ENCODE data around the gene MTG2. TPM values are rescaled to one million over a fixed set of nuclear protein-coding genes. Genes with fewer than 3 reads are reported as not detected.
A peak's percentile ranks its signal among the peaks of the same experiment; 100 is the strongest.

The MTG2 gene
- total and polyA plus RNA-seq, 2 of the 4 experiments (the other 2 are of a cell fraction): 11.5 to 25.2 TPM

- ChIA-PET POLR2A (ENCODE audit: unreplicated experiment) (no interaction called here), CTCF (no interaction called here)
- no peak overlapping the region for H2AK9ac ChIP-seq (replicated peaks; ENCODE audit: low read depth, low read length, poor library complexity)
- H3K23ac ChIP-seq (ENCODE audit: low read depth, low read length): peak overlapping the region; percentile 28
- no peak overlapping the region for H3K4me2 ChIP-seq (ENCODE audit: low read depth, low read length)
- peaks cover 17 to 79% of the 10 kb centered on the region in 2 experiments; a peak in 3 of 4 replicates for H3K79me1 ChIP-seq (ENCODE audit: low read depth in 1 of 2, low read length in 2 of 2)
- WGBS, 2 experiments (ENCODE audit: extremely low coverage in 2 of 2, insufficient read length in 1 of 2): 94% methylated on average over 5 of the region's 22 CpGs; no CpG with 5 or more reads in 1 of the 2 experiments
- TSS peak; percentile 32 for BruUV-seq (replicated peaks)
- H2BK5ac ChIP-seq (ENCODE audit: low read depth, low read length, poor library complexity, severe bottlenecking): no peak overlapping the region
- H2BK20ac ChIP-seq (ENCODE audit: low read depth, low read length): no peak overlapping the region; the same call in 1 of the 2 replicates
- intact Hi-C loops (cut with micrococcal nuclease): no loop called here
- H3K27me3 ChIP-seq (ENCODE audit: control insufficient read depth, insufficient read depth, low read length): no peaks in the 10 kb centered on the region
- H4K8ac ChIP-seq (ENCODE audit: low read depth in 2 of 2, low read length in 2 of 2): no peak overlapping the region
- H3K56ac ChIP-seq (ENCODE audit: extremely low read depth, insufficient read depth, low read length): no peak overlapping the region
- no peak for ATAC-seq (ENCODE audit: low read depth)
- no peaks in the 10 kb centered on the region for H3K9me3 ChIP-seq (ENCODE audit: control insufficient read depth, insufficient read depth, low read length)
- DNase-seq: no peak
- peaks cover 14% of the 10 kb centered on the region for H3K4me1 ChIP-seq (ENCODE audit: control insufficient read depth, insufficient read depth, low read length)
- H3K4me3 ChIP-seq (ENCODE audit: insufficient read depth, low read depth, low read length): no peak overlapping the region
- no peak overlapping the region for H4K5ac ChIP-seq (ENCODE audit: low read depth, low read length)
- dilution Hi-C loops (cut with HindIII; ENCODE audit: low sequenced_read_pairs, unreplicated experiment): no loop called here
- H2AFZ ChIP-seq (replicated peaks; ENCODE audit: low read length, poor library complexity): no peak overlapping the region
- H3K36me3 ChIP-seq (ENCODE audit: control insufficient read depth, insufficient read depth, low read length): peaks cover 7% of the 10 kb centered on the region
- no peak overlapping the region for H3K27ac ChIP-seq (ENCODE audit: insufficient read depth, low read length)
- H2BK15ac ChIP-seq (ENCODE audit: low read depth, low read length): no peak overlapping the region
- no peak overlapping the region for H2AK5ac ChIP-seq (ENCODE audit: low read depth, low read length)
- TF ChIP-seq NFE2L2 (IDR thresholded peaks at IDR 0.05; ENCODE audit: low read depth, low read length) (no peak), CEBPB (IDR thresholded peaks at IDR 0.05; ENCODE audit: low read depth, low read length) (no peak), SMC3 (IDR thresholded peaks at IDR 0.05; ENCODE audit: low read depth, low read length) (no peak), CHD1 (IDR thresholded peaks at IDR 0.05; ENCODE audit: low read depth, low read length) (no peak), MXI1 (IDR thresholded peaks at IDR 0.05; ENCODE audit: borderline replicate concordance, low read depth, low read length) (no peak), RAD21 (IDR thresholded peaks at IDR 0.05; ENCODE audit: low read length) (no peak), RFX5 (IDR thresholded peaks at IDR 0.05; ENCODE audit: low read depth, low read length) (no peak), MAFK (IDR thresholded peaks at IDR 0.05; ENCODE audit: low read depth, low read length) (no peak), RCOR1 (IDR thresholded peaks at IDR 0.05; ENCODE audit: insufficient replicate concordance, low read length) (no peak), POLR2A (IDR thresholded peaks at IDR 0.05; ENCODE audit: low read depth, low read length) (no peak), BHLHE40 (IDR thresholded peaks at IDR 0.05; ENCODE audit: low read depth, low read length) (no peak), FOS (IDR thresholded peaks at IDR 0.05; ENCODE audit: low read depth, low read length) (no peak)
- TF ChIP-seq, protein P1, sequence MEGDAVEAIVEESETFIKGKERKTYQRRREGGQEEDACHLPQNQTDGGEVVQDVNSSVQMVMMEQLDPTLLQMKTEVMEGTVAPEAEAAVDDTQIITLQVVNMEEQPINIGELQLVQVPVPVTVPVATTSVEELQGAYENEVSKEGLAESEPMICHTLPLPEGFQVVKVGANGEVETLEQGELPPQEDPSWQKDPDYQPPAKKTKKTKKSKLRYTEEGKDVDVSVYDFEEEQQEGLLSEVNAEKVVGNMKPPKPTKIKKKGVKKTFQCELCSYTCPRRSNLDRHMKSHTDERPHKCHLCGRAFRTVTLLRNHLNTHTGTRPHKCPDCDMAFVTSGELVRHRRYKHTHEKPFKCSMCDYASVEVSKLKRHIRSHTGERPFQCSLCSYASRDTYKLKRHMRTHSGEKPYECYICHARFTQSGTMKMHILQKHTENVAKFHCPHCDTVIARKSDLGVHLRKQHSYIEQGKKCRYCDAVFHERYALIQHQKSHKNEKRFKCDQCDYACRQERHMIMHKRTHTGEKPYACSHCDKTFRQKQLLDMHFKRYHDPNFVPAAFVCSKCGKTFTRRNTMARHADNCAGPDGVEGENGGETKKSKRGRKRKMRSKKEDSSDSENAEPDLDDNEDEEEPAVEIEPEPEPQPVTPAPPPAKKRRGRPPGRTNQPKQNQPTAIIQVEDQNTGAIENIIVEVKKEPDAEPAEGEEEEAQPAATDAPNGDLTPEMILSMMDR (conservative IDR thresholded peaks at IDR 0.05; ENCODE audit: low read depth, low read length): no peak
- TF ChIP-seq, protein P2, sequence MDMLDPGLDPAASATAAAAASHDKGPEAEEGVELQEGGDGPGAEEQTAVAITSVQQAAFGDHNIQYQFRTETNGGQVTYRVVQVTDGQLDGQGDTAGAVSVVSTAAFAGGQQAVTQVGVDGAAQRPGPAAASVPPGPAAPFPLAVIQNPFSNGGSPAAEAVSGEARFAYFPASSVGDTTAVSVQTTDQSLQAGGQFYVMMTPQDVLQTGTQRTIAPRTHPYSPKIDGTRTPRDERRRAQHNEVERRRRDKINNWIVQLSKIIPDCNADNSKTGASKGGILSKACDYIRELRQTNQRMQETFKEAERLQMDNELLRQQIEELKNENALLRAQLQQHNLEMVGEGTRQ (IDR thresholded peaks at IDR 0.05; ENCODE audit: low read depth, low read length): no peak
- H3K18ac ChIP-seq (ENCODE audit: low read depth, low read length): no peak overlapping the region
- no peak overlapping the region for H3K4ac ChIP-seq (ENCODE audit: low read depth, low read length)
- H3K9me1 ChIP-seq (ENCODE audit: insufficient read depth, low read length): peaks cover 44% of the 10 kb centered on the region
- no peak overlapping the region for H4K91ac ChIP-seq (ENCODE audit: insufficient read depth, low read depth, low read length)
- peaks cover 86% of the 10 kb centered on the region for H4K20me1 ChIP-seq (ENCODE audit: insufficient read depth, low read length)
- in situ Hi-C loops (cut with MboI; ENCODE audit: low sequenced_read_pairs): no loop called here
- H3K9ac ChIP-seq (ENCODE audit: low read depth, low read length): no peak overlapping the region
- H3K14ac ChIP-seq (replicated peaks; ENCODE audit: low read depth, low read length): no peak overlapping the region
- no peak overlapping the region for H2BK120ac ChIP-seq (ENCODE audit: low read depth, low read length)
Observed at GRCh38 chr20:62146019-62146755, 36.6 kb upstream of the MTG2 start.

Data from IMR-90 (cell line).